Measurements from ENCODE around the gene WDR47. TPM values are rescaled to one million over a fixed set of nuclear protein-coding genes. Genes with fewer than 3 reads are reported as not detected.

WDR47 gene
- total and polyA plus RNA-seq, 7 donors, result 3.7 to 34.3 (median 16.0) TPM

DNA sequence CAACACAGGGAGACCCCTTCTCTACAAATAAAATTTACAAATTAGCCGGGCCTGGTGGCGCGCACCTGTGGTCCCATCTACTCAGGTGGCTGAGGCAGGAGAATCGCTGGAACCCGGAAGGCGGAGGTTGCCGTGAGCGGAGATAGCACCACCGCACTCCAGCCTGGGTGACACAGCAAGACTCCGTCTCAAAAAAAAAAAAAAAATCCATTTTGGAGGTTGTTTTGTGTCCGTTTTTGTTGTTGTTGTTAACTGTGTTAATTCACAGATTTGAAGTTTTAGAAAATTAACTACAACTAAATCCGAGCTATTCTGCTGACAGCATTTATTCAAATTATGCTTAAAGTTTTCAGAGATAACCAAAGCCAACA lies 79.2 kb downstream of the WDR47 start:
- H3K4me1 ChIP-seq, result peaks cover 0 to 28% (median 19%) of the 10 kb centered on the region in 4 donors

DNA sequence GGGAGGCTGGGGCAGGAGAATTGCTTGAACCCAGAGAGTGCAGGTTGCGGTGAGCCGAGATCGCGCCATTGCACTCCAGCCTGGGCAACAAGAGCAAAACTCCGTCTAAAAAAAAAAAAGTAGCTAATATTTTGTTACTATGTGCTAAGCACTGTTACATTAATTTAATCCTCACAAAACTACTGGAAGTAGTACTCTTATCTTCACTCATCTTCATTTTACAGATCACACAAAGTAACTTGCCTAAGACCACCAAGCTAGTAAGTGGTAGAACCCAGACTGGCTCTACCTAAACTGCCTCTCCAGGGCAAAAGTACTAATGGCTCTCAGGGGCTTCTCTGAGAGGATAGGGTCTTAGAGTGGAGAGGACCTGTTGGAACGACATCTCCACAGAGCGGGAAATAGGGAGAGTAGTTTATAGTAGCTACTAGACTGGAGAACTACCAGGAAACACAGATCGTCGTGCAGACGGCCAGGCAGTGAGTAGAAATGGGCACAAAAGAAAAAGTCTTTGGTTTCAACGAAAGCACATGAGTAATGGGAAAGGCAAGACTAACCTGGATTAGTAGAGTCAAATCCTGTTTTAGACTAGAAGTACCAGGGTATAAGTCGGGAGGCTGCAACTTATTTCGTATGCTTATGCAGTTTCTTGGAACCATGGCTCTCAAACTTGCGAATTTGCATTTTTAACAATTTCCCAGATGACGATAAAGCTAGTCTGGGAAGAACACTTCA lies 80.0 kb downstream of the WDR47 start:
- Histone ChIP-seq H3K9me3 (no peaks in the 10 kb centered on the region), H3K27ac (peak overlapping the region; percentile 92 to 98 (median 98)), H3K27me3 (no peaks in the 10 kb centered on the region), H3K4me1 (peaks cover 0 to 33% (median 20%) of the 10 kb centered on the region in 4 donors), H3K36me3 (peaks cover 0 to 8% (median 0%) of the 10 kb centered on the region in 4 donors), H3K4me3 (peak overlapping the region; percentile 57 to 86 (median 74))
- no peak for TF ChIP-seq POLR2A (IDR thresholded peaks at IDR 0.05)
- no peak for TF ChIP-seq POLR2AphosphoS5 (IDR thresholded peaks at IDR 0.05)
- no peak for TF ChIP-seq EP300 (IDR thresholded peaks at IDR 0.05)
- TF ChIP-seq CTCF (IDR thresholded peaks at IDR 0.05), result no peak
- 49 to 87% methylated on average over 15 of the region's 15 CpGs for WGBS, 2 donors
- intact Hi-C loops (cut with DNase I), result loop anchor here (5.0 kb wide), 3 partner anchors 80 to 135 kb away; partner anchors contain the start of genes TMEM167B and WDR47
- no peak for DNase-seq

More for the DNA sequence above, 79.2 kb downstream of the WDR47 start:
- peak overlapping the region; percentile 57 to 86 (median 74) for H3K4me3 ChIP-seq
- H3K9me3 ChIP-seq, result no peaks in the 10 kb centered on the region
- H3K27me3 ChIP-seq, result no peaks in the 10 kb centered on the region
- intact Hi-C loops (cut with DNase I), result loop anchor here (5.0 kb wide), 3 partner anchors 80 to 135 kb away; partner anchors contain the start of genes TMEM167B and WDR47
- H3K36me3 ChIP-seq, result peaks cover 0 to 8% (median 0%) of the 10 kb centered on the region in 4 donors
- peak; percentile 70 for DNase-seq
- no peak for TF ChIP-seq EP300 (IDR thresholded peaks at IDR 0.05)
- TF ChIP-seq CTCF (IDR thresholded peaks at IDR 0.05), result no peak
- no peak for TF ChIP-seq POLR2A (IDR thresholded peaks at IDR 0.05)
- no peak for TF ChIP-seq POLR2AphosphoS5 (IDR thresholded peaks at IDR 0.05)
- H3K27ac ChIP-seq, result peak overlapping the region; percentile 92 to 98 (median 98)
- WGBS, 2 donors, result 5 to 9% methylated on average over 12 of the region's 12 CpGs

DNA sequence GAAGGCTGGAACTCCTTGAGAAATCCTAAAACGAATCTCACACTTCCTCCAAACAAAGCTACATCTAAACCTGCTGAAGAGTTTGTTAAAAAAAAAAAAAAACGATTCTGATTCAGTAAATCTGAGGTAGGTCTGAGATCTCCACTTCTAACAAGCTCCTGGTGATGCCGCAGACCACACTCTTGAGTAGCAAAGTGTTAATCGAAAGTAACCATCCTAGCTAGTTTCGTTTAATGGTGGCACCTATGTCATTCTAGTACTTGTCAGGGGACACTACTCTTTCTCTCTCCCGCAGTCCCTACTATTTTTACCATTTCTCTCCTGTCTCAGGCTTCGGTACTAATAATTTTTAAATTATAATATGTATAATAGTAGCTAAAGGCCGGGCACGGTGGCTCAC lies 80.7 kb downstream of the WDR47 start:
- Histone ChIP-seq H3K4me1 (peaks cover 0 to 35% (median 20%) of the 10 kb centered on the region in 4 donors), H3K9me3 (no peaks in the 10 kb centered on the region), H3K4me3 (no peak overlapping the region), H3K27ac (no peak overlapping the region), H3K27me3 (no peaks in the 10 kb centered on the region), H3K36me3 (peaks cover 0 to 8% (median 0%) of the 10 kb centered on the region in 4 donors)
- DNase-seq, result no peak
- 85 to 89% methylated on average over 9 of the region's 9 CpGs for WGBS, 2 donors
- intact Hi-C loops (cut with DNase I), result loop anchor here (5.0 kb wide), 3 partner anchors 81 to 134 kb away; partner anchors contain the start of genes TMEM167B and WDR47
- no peak for TF ChIP-seq CTCF (IDR thresholded peaks at IDR 0.05)
- TF ChIP-seq EP300 (IDR thresholded peaks at IDR 0.05), result no peak
- TF ChIP-seq POLR2A (IDR thresholded peaks at IDR 0.05), result no peak
- TF ChIP-seq POLR2AphosphoS5 (IDR thresholded peaks at IDR 0.05), result no peak

GRCh38 chr1:108960719-108961118 lies 81.2 kb downstream of the WDR47 start:
- 94% methylated on average over 5 of the region's 5 CpGs for WGBS, 2 donors
- no peak overlapping the region for H3K4me3 ChIP-seq
- no peaks in the 10 kb centered on the region for H3K27me3 ChIP-seq
- no peaks in the 10 kb centered on the region for H3K9me3 ChIP-seq
- DNase-seq, result no peak
- no peak for TF ChIP-seq CTCF (IDR thresholded peaks at IDR 0.05)
- no peak for TF ChIP-seq EP300 (IDR thresholded peaks at IDR 0.05)
- no peak for TF ChIP-seq POLR2AphosphoS5 (IDR thresholded peaks at IDR 0.05)
- no peak for TF ChIP-seq POLR2A (IDR thresholded peaks at IDR 0.05)
- peaks cover 0 to 8% (median 0%) of the 10 kb centered on the region in 4 donors for H3K36me3 ChIP-seq
- no peak overlapping the region for H3K27ac ChIP-seq
- intact Hi-C loops (cut with DNase I), result loop anchor here (5.0 kb wide), 3 partner anchors 82 to 133 kb away; partner anchors contain the start of genes TMEM167B and WDR47
- peaks cover 0 to 35% (median 20%) of the 10 kb centered on the region in 4 donors for H3K4me1 ChIP-seq
